IgD-negative memory B cell (primary cell): ENCODE results near the gene DOK3. TPM values are rescaled to one million over a fixed set of nuclear protein-coding genes. Genes with fewer than 3 reads are reported as not detected.

Experiments
- H3K27ac Mint-ChIP-seq, 3 donors: one replicate each; pipeline ENCODE4 v1.8.0; 2020 to 2022; ENCODE audit warnings: mild to moderate bottlenecking in 3 of 3, mixed read lengths in 3 of 3, moderate library complexity in 1 of 3
- H3K27me3 Mint-ChIP-seq: one replicate; pipeline ENCODE4 v1.8.0; 2021; ENCODE audit warnings: mixed read lengths
- H3K36me3 Mint-ChIP-seq: one replicate; pipeline ENCODE4 v1.8.0; 2020; ENCODE audit warnings: mild to moderate bottlenecking, mixed read lengths
- H3K4me1 Mint-ChIP-seq, 3 donors: one replicate each; pipeline ENCODE4 v1.8.0; 2020 to 2022; ENCODE audit warnings: mixed read lengths in 3 of 3, mild to moderate bottlenecking in 1 of 3
- H3K4me3 Mint-ChIP-seq, 4 donors: one replicate each; pipeline ENCODE4 v1.8.0; 2020 to 2022; ENCODE audit warnings: mild to moderate bottlenecking in 4 of 4, mixed read lengths in 4 of 4, moderate library complexity in 3 of 4
- H3K9me3 Mint-ChIP-seq, 3 donors: one replicate each; pipeline ENCODE4 v1.8.0; 2020 to 2021; ENCODE audit warnings: mixed read lengths in 3 of 3, mild to moderate bottlenecking in 1 of 3
- polyA plus RNA-seq: library from polyadenylated mRNA; unstranded; fragments of 300-500 nt; fragmentation: Illumina TruSeq; gene quantifications from one replicate; pipeline ENCODE4 v1.2.3, GENCODE V29; 2021

The DOK3 gene
- polyA plus RNA-seq, 1 donor from 2014 or later, result 154 TPM

- H3K4me1 Mint-ChIP-seq, result peaks cover 0 to 2% (median 1%) of the 10 kb centered on the region in 3 donors
- H3K9me3 Mint-ChIP-seq, result peaks cover 0 to 2% (median 2%) of the 10 kb centered on the region in 3 donors
- H3K36me3 Mint-ChIP-seq, result no peaks in the 10 kb centered on the region
- H3K27me3 Mint-ChIP-seq, result peaks cover 5% of the 10 kb centered on the region
- H3K4me3 Mint-ChIP-seq, result no peak overlapping the region
- H3K27ac Mint-ChIP-seq, result no peak overlapping the region
These were observed 39.7 kb downstream of the DOK3 start for GRCh38 chr5:177469750-177470525.

- H3K27me3 Mint-ChIP-seq, result peaks cover 2% of the 10 kb centered on the region
- H3K27ac Mint-ChIP-seq, result no peak overlapping the region
- H3K4me3 Mint-ChIP-seq, result no peak overlapping the region
- H3K36me3 Mint-ChIP-seq, result no peaks in the 10 kb centered on the region
- peaks cover 0 to 2% (median 0%) of the 10 kb centered on the region in 3 donors for H3K9me3 Mint-ChIP-seq
- H3K4me1 Mint-ChIP-seq, result no peaks in the 10 kb centered on the region
These were observed 40.7 kb downstream of the DOK3 start for GRCh38 chr5:177468685-177469628.

- peak overlapping the region in 1 of 3 donors; percentile 50 for H3K27ac Mint-ChIP-seq
These were observed 41.3 kb downstream of the DOK3 start for GRCh38 chr5:177468329-177468684.

GRCh38 chr5:177467436-177467835 lies 42.2 kb downstream of the DOK3 start:
- Mint-ChIP-seq H3K27me3 (peaks cover 2% of the 10 kb centered on the region), H3K4me1 (no peaks in the 10 kb centered on the region), H3K4me3 (no peak overlapping the region), H3K27ac (no peak overlapping the region), H3K36me3 (no peaks in the 10 kb centered on the region), H3K9me3 (peaks cover 0 to 2% (median 0%) of the 10 kb centered on the region in 3 donors)

More at GRCh38 chr5:177468329-177468684, 41.3 kb downstream of the DOK3 start:
- Mint-ChIP-seq H3K4me1 (no peaks in the 10 kb centered on the region), H3K4me3 (no peak overlapping the region), H3K27me3 (no peaks in the 10 kb centered on the region), H3K36me3 (no peaks in the 10 kb centered on the region), H3K9me3 (peaks cover 0 to 2% (median 0%) of the 10 kb centered on the region in 3 donors)

GRCh38 chr5:177466861-177467260 lies 42.8 kb downstream of the DOK3 start:
- Mint-ChIP-seq H3K9me3 (peaks cover 0 to 2% (median 0%) of the 10 kb centered on the region in 3 donors), H3K4me3 (no peak overlapping the region), H3K4me1 (no peaks in the 10 kb centered on the region), H3K36me3 (no peaks in the 10 kb centered on the region), H3K27me3 (peaks cover 2% of the 10 kb centered on the region), H3K27ac (no peak overlapping the region)

- Mint-ChIP-seq H3K36me3 (no peaks in the 10 kb centered on the region), H3K9me3 (peaks cover 0 to 2% (median 0%) of the 10 kb centered on the region in 3 donors), H3K4me1 (no peaks in the 10 kb centered on the region), H3K27me3 (peaks cover 2% of the 10 kb centered on the region), H3K27ac (no peak overlapping the region), H3K4me3 (no peak overlapping the region)
These were observed 44.6 kb downstream of the DOK3 start for GRCh38 chr5:177465044-177465443.

GRCh38 chr5:177462021-177462670 lies 47.5 kb downstream of the DOK3 start:
- peak overlapping the region in 1 of 4 donors; percentile 71 for H3K4me3 Mint-ChIP-seq
- peaks cover 0 to 2% (median 0%) of the 10 kb centered on the region in 3 donors for H3K9me3 Mint-ChIP-seq
- H3K27me3 Mint-ChIP-seq, result peaks cover 2% of the 10 kb centered on the region
- peaks cover 3 to 4% (median 3%) of the 10 kb centered on the region in 3 donors for H3K4me1 Mint-ChIP-seq
- no peak overlapping the region for H3K27ac Mint-ChIP-seq
- H3K36me3 Mint-ChIP-seq, result no peaks in the 10 kb centered on the region

GRCh38 chr5:177459819-177460628 lies 49.6 kb downstream of the DOK3 start:
- Mint-ChIP-seq H3K36me3 (no peaks in the 10 kb centered on the region), H3K4me3 (no peak overlapping the region), H3K27me3 (peaks cover 2% of the 10 kb centered on the region), H3K9me3 (no peaks in the 10 kb centered on the region), H3K4me1 (peaks cover 4 to 6% (median 5%) of the 10 kb centered on the region in 3 donors), H3K27ac (peak overlapping the region in 1 of 3 donors; percentile 88)

GRCh38 chr5:177459357-177459756 lies 50.3 kb downstream of the DOK3 start:
- no peak overlapping the region for H3K4me3 Mint-ChIP-seq
- peaks cover 2% of the 10 kb centered on the region for H3K27me3 Mint-ChIP-seq
- no peak overlapping the region for H3K27ac Mint-ChIP-seq
- peaks cover 4 to 6% (median 5%) of the 10 kb centered on the region in 3 donors for H3K4me1 Mint-ChIP-seq
- H3K9me3 Mint-ChIP-seq, result no peaks in the 10 kb centered on the region
- H3K36me3 Mint-ChIP-seq, result no peaks in the 10 kb centered on the region

GRCh38 chr5:177458912-177459350 lies 50.7 kb downstream of the DOK3 start:
- Mint-ChIP-seq H3K4me3 (no peak overlapping the region), H3K36me3 (no peaks in the 10 kb centered on the region), H3K27ac (no peak overlapping the region), H3K9me3 (no peaks in the 10 kb centered on the region), H3K27me3 (peaks cover 2% of the 10 kb centered on the region), H3K4me1 (peaks cover 6 to 7% (median 6%) of the 10 kb centered on the region in 3 donors)

- no peaks in the 10 kb centered on the region for H3K36me3 Mint-ChIP-seq
- H3K9me3 Mint-ChIP-seq, result no peaks in the 10 kb centered on the region
- H3K4me3 Mint-ChIP-seq, result peak overlapping the region in 1 of 4 donors; percentile 94
- H3K27ac Mint-ChIP-seq, result peak overlapping the region in 2 of 3 donors; percentile 92 to 100
- H3K4me1 Mint-ChIP-seq, result peaks cover 9 to 14% (median 13%) of the 10 kb centered on the region in 3 donors
- peaks cover 2% of the 10 kb centered on the region for H3K27me3 Mint-ChIP-seq
These were observed 51.6 kb downstream of the DOK3 start for GRCh38 chr5:177457852-177458681.

GRCh38 chr5:177456976-177457851 lies 52.4 kb downstream of the DOK3 start:
- peak overlapping the region in 3 of 4 donors; percentile 55 to 94 (median 63) for H3K4me3 Mint-ChIP-seq
- H3K27ac Mint-ChIP-seq, result peak overlapping the region in 2 of 3 donors; percentile 92 to 100
- H3K4me1 Mint-ChIP-seq, result peaks cover 9 to 18% (median 14%) of the 10 kb centered on the region in 3 donors
- H3K36me3 Mint-ChIP-seq, result no peaks in the 10 kb centered on the region
- no peaks in the 10 kb centered on the region for H3K27me3 Mint-ChIP-seq
- H3K9me3 Mint-ChIP-seq, result no peaks in the 10 kb centered on the region
